NCI-H748 treated with DMSO at 0.1 percent for 48 hours (cell line): ENCODE measurements around the gene KRT79.

Experiments used
- DNase-seq: peaks from one replicate; lab custom pipeline; 2025; lab: John Stamatoyannopoulos, UW

The KRT79 gene

DNA sequence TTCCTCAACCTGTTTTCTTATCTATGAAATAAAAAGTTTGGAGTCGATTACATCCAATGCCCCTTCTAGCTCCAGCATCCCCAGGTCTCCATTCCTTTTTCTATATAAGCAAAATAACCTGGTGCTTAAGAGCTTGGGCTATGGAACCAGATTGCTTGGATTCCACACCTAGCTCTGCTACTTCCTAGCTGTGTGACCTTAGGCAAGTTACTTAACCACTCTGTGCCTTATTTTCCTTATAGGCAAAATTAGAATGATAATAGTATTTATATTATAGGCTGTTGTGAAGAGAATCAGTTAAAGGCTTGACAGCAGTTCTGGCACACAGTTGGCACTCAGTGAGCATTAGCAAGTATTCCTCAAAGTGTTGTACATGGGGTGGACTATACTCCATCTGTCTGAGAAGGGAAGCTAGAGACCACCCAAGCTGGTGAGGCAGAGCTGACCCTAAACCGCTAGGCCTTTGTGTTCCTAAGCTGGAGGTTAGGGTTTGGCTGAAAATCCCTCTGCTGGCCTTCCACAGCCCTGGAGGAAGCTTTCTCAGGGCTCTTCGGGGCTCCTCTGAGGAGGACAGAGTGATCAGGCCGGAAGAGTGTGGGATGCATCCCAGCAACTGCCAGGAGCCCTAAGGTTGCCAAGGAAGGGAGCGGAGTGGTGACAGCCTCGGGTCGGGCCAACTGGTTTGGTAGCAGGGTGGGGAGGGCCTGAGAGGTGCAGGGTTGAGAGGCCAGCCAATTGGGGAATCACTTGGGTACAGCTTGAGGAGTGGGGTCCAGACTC is 14.2 kb downstream of the KRT79 start:
- DNase-seq, result no peak

- DNase-seq, result no peak
Observed at GRCh38 chr12:52818887-52819420, 15.2 kb downstream of the KRT79 start.

DNA sequence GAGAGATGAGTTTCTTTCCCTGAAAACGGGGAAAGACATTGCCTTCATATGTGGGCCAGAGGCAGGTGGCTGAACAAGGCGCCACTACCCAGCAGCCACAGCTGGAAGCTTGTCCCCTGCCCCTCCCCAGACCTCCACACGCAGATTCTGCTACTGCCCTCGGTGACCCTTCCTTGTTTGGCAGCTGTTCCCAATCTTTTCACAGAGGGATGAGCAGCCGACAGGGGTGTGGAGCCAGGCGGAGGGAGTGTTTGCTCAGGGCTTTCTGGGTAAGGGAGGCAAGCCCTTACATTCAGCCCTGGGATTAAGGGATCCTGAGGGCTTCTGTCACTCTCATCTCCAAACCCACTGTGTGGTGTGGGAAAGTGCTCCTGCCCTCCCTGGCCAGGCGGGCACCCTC is 15.7 kb downstream of the KRT79 start:
- peak; percentile 24 for DNase-seq

- DNase-seq, result no peak
Observed at GRCh38 chr12:52817699-52818238, 16.3 kb downstream of the KRT79 start.

DNA sequence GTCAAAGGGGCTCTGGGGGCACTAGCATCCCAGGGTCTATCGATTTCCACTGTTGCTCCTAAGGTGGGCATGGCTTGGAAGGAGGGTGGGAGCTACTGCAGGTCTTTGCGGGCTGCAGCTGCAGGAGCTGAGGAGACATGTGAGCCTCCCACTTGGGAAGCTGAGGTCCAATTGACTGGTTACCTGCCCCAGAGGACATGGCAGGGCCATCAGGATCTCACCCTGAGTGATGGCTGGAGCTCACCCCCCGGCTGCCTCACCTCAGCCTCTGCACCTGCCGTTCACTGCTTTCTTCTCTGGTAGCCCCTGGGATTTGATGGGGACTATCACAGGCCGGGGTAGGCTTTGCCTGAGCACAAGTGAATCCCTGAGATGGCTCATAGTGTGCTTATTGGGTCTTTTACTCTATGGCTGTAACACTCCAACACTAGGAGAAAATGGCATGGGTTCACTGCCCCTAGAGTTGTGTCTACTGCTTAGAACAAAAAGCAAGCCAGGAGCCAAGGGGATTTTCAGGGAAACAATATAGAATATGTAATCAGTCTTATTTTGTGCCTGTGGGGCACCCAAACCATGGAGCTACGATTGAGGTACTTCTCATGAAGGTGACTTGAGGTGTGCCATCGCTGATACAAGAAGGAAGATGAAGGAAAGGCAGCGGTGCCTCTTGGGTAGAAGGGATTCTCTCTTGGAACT is 17.0 kb downstream of the KRT79 start:
- no peak for DNase-seq

DNA sequence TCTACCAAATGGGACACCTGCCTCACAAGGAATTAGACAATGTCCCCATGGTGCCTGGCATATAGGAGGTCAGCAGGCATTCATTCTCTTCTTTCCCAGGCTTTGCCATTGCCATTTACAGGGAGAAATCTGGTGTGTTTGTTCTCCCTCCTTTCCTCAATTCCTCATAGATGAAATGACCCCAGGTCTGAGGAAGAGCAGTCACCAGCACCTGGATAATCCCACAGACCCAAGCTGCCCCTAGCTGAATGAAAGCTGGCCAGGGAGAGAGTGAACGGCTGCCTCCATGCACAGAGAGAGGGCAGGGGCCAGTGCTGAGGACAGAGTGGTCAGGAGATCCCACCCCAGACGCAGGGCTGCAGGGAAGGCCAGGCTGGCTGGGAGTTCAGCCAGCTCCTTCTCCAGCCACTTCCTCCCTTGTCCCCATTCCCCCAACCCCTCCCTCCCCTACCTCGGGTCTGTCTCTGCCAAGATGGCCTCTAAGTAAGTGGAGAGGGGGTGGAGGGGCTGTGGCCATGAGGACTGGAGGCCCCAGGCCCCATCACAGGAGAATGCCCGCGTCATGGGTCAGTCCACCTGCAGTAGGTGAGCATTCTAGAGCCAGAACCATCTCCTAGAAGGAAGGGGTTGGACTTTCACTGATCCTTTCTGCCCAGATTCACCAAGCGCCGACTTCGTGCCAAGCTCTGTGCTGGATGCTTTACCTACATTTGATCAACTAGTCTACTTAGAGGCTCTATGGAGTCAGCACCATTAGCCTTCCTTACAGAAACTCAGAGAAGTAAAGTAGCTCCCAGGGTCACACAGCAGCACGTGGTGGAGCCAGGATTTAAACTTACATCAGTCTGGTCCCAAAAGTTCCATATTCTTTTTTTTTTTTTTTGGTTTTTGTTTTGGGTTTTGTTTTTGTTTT is 18.2 kb downstream of the KRT79 start:
- DNase-seq, result no peak

DNA sequence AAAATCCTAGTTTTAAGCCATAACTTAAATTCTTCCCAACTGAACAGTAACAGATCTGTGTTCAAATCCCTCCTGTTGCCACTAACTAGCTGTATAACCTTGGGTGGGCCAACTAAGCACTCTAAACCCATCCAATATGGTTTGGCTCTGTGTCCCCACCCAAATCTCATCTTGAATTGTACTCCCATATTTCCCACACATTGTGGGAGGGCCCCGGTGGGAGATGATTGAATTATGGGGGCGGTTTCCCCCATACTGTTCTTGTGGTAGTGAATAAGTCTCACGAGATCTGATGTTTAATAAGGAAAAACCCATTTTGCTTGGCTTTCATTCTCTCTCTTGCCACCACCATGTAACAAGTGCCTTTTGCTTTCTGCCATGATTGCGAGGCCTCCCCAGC is 18.9 kb downstream of the KRT79 start:
- DNase-seq, result no peak

- no peak for DNase-seq
Observed at GRCh38 chr12:52814710-52815155, 19.4 kb downstream of the KRT79 start.

DNA sequence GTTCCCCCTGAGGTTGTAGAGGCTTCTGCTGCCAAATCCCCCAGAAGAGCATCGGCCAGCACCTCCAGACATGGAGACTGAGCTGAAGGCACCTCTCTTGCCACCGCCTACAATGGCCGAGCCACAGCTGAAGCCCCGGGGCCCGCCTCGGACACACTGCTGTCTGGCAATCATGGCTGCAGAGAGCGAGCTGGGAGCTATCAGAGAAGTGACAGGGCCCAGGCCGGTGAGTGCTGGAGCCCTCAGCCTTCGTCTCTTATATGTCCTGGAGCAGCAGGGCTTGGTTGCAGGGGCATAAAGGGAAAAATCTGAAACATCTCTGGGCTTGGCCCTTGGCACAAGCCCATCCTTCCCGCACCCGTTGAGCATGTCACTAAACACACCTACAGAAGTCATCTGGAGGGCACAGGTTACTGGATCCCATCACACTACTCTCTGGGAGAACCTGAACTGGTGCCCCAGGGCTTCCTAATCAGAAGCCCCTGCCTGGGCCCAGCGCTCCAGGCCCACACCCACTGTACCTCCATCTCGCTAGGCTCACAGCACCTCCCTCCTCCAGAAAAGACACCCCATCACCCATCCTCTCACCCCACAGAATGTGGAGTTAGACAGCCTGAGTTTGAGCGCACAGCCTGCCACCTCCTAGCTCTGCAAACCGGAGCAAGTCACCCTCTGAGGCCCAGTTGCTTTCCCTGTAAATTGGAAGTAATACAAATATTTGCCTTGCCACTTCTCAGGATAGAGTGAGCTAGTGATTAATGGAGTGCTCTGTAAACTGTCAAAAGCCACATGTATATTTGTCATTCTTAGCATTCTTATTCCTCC is 20.0 kb downstream of the KRT79 start, which contains the start of gene KRT4:
Gene KRT4, minus strand, starts transcription at position 232 of the 825 bp plus-strand sequence. Its CDS starts 58 bp downstream, at position 174.
- DNase-seq, result peak; percentile 37

- no peak for DNase-seq
Observed at GRCh38 chr12:52813203-52813819, 20.8 kb downstream of the KRT79 start.

GRCh38 chr12:52812749-52813148 is 21.4 kb downstream of the KRT79 start:
- DNase-seq, result no peak

- DNase-seq, result no peak
Observed at GRCh38 chr12:52812073-52812400, 22.1 kb downstream of the KRT79 start.

- DNase-seq, result no peak
Observed at GRCh38 chr12:52811191-52812072, 22.7 kb downstream of the KRT79 start.

DNA sequence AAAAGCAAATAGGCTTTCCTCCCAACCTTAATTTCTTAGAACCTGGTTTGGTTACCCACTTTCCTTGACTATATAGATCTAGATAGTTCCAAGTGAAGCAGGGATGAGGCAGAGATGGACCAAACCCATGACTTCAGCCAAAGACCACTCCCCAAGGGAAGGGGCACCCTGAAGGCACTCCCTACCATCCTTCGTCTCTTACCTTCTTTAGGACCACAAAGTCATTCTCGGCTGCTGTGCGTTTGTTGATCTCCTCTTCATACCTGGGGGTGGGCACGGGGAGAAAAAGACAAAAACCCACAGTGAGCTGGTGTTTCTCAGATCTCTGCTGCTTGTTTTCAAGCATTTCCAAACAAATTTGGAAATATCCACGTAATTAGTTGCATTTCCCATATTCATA is 23.6 kb downstream of the KRT79 start:
- DNase-seq, result no peak

DNA sequence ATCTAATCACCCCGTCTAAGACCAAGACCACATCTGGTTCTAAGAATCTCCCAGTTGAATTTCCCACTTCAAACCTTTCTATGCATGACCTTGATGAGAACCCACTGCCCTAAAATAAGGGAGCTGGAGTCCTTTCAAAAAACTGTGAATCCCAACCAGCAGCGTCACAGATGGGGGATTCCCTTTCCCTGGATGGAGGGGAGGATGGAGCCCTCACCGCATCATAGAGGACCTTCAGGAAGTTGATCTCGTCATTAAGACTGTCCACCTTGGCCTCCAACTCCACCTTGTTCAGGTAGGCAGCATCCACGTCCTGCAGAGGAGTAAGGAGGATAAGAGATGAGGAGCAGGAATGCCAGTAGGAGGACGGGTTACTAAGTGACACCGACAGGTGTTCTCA is 24.9 kb downstream of the KRT79 start:
- no peak for DNase-seq

DNA sequence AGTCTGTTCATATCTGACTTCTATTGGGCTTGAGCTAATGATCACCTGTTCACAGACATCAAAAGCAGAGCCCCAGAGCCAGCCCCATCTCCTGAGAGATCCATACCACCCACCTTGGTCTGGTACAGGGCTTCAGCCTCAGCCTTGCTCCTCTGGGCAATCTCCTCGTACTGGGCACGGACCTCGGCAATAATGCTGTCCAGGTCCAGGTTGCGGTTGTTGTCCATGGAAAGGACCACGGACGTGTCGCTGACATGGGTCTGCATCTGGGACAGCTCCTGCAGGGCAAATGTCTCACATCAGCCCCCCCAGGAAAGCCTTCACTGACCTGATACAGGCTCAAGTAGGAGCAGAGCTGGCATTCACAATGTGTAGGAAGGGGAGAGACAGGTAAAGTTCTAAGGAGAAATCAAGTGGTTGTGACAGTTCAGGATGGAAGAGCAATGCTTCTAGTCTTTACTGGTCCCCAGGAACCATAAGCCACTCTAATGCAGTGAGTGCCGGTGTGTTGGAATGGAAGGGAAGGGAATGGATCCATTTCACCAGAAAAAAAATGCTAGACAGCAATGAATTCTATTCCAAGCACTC is 25.4 kb downstream of the KRT79 start:
- DNase-seq, result no peak

DNA sequence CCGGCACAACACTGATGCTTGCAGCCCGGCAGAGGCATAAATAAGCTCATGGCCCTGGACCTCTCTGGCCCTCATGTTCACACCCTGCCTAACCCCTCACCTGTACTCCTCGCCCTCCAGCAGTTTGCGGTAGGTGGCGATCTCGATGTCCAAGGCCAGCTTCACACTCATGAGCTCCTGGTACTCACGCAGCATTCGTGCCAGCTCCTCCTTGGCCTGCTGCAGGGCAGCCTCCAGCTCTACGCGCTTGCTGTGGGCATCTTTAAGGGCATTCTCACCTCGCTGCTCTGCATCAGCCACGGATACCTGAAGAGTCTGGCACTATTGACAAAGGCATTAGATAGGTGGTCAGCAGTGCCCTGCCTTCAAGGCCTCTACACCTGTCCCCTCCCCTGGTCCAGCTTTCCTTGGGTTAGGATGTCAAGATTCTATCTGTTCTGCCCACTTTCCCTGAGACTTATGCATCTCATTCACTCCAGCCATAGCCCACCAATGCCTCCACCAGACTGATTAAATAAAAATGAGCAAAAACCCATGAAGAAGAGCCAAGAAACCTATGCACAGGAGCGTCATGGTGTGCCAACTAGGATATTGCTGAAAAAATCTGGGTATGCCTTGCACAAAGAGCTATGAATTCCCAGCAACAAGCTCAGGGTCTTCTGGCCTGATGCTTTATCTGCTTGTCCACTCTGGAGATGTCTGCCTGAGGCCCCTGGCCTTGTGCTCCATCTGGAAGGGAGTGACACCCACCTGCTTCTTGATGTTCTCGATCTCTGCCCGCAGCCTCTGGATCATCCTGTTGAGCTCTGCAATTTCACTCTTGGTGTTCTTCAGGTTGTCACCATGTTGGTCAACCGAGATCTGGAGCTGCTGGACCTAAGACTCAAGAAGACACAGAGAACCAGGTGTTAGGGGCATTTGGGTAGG is 26.3 kb downstream of the KRT79 start:
- DNase-seq, result no peak
